ENCODE results near the gene EIF1B. TPM values are rescaled to one million over a fixed set of nuclear protein-coding genes. Genes with fewer than 3 reads are reported as not detected.

Gene EIF1B
- total RNA-seq, 1 donor from 2014 or later, result 261 TPM

DNA sequence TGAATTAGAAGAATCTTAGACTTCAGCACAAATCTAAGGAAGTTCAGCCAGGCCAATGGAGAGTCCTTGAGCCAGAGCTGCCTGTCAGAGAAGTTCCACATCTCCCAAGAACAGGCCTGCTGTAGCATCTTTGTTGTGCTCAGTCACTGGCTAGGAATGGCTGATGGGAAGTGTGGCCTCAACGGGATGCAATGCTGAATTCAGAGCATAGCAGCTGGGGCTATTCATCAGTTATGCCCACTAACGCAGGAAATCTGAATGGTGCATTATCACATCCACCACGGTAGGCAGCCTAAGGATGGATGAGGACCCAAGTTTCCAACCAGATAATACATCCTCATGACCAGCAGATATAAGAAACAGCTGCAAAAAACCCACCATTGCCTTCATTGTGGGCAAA is 3.2 kb upstream of the EIF1B start:
- no peak for DNase-seq (ENCODE audit: low spot score)
- intact Hi-C loops (cut with DNase I), result no loop called here

DNA sequence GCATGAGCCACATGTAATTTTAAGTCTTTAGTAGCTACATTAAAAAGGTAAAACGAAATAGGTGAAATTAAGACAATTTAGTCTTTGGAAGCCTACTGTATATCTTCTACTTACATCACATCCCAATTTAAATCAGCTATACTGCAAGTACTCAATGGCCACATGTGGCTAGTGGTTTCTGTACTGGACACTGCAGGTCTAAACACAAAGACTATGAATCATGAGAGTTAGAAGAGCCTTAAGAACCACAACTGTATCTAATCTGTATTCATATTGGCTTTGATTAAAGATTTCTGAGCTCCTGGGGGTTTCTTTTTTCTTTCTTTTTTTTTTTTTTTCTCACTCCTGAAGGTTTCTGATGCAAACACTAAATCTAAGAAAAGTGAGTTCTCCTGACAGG is 2.3 kb upstream of the EIF1B start:
- intact Hi-C loops (cut with DNase I), result no loop called here

DNA sequence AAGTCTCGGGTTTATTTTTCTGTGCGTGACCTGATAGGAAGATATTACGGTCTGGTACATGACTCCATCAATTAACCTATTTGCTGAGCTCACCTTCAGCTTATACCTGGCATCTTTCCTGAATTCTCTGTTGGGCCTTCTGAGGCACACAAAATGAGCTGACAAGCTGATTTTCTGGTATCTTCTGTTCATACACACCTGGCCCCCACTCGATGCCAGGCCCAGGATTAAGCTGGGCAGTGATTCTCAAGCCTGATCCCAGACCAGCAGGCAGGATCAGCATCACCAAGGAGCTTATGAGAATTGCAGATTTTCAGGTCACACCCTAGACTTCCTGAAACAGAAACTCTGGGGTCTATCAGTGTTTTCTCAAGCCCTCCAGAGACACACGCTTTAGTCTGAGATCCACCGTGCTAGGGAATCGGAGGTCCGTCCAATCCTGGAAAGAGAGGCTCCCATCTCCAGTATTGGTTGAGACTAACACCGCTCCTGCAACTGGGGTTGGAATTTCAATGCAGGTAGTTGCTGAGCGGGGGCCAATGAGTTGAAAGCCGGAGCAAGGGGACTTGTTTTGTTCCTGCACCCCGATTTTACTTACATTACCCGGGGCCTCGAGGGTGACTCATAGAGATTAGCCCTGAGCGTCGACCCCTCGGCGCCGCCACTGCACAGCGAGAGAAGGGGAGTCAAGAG is 636 bp upstream of the EIF1B start:
- DNase-seq (ENCODE audit: low spot score), result no peak
- intact Hi-C loops (cut with DNase I), result loop anchor here (2.0 kb wide), 2 partner anchors 18 to 60 kb away; no protein-coding TSS in a partner anchor

More for the DNA sequence above, 2.3 kb upstream of the EIF1B start:
- DNase-seq (ENCODE audit: low spot score), result no peak

DNA sequence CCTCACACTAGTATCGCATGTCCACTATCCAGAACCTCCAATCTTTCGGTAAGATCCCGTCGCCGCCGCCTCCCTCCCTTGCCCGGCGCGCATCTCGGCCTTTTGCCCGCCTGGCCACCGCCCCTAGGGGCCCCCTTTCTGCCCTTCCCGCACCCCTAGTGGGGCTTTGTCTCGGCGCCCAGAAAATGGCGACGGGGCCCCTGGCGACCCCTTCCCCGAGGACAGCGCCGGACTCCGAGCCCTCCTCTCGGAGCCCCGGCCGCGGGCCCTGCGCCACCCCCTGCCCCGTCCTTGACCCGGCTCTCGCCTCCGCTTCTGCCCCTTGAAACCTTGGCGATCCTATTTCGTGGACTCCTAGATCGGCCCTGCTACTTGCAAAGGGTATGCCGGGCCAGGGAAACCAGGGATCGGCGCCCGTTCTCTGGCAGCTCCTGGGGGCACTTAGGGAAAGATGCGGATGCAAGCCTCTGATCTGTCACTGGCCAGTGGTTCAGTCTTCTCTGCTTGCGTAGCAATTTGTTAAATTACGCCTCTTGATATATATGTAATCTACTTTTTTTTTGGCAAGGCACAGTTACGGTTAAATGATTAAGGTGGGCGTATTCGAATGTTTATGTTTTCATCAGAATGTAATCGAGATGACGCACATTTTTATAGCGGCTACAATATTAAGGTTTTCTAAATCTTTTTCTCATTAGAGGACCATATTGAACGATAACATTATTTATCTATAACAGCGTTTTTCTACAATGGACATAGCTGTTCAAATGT is 603 bp downstream of the EIF1B start:
- intact Hi-C loops (cut with DNase I), result loop anchor here (2.0 to 5.0 kb wide), 3 partner anchors 19 to 147 kb away; partner anchors contain the start of gene RPL14
- DNase-seq (ENCODE audit: low spot score), result no peak

DNA sequence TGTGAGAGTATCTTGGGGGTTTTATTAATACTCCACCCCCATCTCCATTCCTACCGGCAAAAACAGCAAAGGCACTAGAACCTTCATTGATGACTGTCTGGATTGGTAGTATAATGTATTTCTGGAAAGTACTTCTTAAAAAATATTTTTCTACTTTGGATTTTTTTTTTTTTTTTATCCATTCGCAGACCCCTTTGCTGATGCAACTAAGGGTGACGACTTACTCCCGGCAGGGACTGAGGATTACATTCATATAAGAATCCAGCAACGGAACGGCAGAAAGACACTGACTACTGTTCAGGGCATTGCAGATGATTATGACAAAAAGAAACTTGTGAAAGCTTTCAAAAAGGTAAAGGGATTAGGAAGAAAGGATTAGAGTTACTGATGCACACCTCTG is 1.2 kb downstream of the EIF1B start:
- intact Hi-C loops (cut with DNase I), result loop anchor here (5.0 kb wide), 1 partner anchor 147 kb away; the partner anchor contains the start of gene RPL14
- DNase-seq (ENCODE audit: low spot score), result no peak

DNA sequence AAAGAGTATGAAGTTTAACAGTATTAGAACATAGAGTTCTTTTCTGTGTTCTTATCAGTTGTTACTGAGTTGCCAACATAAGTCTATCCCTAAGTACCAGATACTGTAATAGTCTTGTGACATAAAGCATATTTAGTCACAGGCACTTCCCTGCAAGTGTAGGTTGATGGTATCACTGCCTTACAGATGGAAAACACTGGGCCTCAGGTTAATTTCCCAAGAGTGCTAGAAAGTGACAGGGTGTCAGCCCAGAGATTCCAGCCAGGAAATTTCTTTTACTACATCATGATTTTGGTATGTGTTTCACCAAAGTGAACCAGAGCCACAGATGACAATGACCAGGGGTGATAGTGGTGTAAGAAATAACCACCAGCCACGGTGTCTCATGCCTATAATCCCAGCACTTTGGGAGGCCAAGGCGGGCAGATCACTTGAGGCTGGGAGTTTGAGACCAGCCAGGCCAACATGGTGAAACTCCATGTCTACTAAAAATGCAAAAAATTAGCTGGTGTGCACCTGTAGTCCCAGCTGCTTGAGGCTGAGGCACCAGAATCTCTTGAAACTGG is 3.2 kb downstream of the EIF1B start:
- no peak for DNase-seq (ENCODE audit: low spot score)
- intact Hi-C loops (cut with DNase I), result loop anchor here (5.0 kb wide), 1 partner anchor 145 kb away; the partner anchor contains the start of gene RPL14

DNA sequence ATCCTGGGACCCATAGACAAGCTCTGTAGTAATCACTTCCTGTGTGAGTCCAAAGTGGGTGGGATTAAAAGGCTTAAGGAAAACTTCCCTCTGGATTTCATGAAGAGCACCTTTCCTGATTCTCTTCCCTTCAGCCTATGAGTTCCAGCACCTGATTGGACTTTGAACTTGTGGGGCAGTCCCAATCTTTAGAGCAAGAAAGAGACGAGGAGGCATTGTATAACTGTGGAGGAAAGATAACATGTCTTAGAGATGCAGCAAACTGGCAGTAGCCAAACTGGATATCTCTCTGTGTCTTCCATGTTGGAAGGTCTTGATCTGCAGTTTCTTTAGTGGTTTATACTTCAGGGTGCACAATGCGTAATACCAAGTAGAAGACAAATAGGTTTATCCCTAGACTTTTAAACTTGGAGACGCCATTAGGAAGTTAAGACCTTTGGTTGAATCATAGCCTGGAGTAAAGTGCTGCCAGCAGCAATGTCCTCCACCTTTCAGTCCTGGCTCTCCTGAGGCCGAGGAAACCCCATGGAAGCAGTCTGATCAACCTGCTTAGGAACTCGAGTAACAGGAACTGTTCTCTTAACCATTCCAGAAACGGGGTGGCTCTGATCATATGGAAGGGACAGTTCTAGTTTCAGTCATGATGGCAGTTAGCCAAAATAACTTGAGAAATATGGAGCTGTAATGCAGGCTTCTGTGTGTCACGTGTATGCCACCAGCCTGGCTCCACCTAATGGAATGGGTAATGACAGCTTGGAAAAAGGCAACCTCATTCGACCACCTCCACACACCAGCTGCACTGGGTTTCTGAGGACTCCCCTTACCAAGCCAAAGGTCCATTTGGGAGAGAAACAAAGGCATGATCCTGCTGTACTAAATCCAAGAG is 4.7 kb downstream of the EIF1B start:
- intact Hi-C loops (cut with DNase I), result loop anchor here (5.0 kb wide), 1 partner anchor 143 kb away; the partner anchor contains the start of gene RPL14
- no peak for DNase-seq (ENCODE audit: low spot score)

DNA sequence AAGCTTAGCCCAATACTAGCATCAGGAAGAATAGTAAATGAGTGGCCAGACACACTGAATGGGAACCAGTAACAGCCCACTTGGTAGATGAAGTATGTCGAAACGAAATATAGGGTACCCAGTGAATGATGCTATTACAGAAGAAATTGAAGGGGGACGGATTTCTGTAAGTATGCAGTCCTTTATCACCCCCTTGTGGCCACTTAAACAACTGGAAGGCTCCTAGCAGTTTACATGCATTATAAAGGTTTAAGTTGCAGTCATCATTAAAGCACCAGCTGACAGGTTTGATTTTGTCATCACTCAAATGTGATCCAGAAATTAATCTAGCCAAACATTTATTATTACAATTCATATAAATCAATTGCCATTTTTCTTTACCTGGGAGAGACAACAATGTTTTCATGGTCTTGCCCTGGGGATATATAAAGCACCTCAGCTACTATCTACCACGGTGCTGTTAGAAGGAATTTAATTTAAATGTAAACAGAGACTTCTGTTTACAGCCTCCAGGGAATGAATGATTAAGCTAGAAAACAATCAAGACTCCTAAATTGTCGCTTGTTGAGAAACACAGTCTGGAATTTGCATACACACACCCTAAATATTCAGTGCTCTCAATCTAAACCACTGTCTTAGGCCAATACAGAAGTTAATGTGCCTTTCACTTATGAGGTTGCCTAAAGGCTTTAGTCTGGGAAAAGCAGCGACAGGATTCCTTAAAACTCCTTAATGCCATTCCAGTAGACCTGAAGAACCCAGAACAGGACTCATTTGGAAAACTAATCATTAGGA is 7.8 kb downstream of the EIF1B start:
- intact Hi-C loops (cut with DNase I), result loop anchor here (1.0 kb wide), 1 partner anchor 126 kb away; no protein-coding TSS in a partner anchor
- no peak for DNase-seq (ENCODE audit: low spot score)

DNA sequence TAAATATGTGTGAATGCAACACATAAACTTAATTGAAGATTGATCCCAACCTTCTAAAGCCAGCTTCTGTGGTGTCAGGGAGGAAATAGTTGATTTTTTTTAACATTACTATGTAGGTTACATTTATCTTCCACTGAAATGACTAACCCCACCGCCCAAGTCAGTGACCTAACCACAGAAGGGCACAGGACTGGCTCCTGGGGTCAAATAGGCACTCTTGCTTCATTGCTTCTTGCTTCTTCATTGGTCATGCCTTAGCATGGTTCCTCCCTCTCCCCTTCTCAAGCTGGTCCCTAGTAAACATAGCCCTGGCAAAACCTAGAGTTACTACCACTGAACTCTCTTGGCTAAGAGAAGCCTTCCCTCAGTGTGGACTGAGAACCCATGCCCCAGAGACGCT is 12.3 kb downstream of the EIF1B start:
- intact Hi-C loops (cut with DNase I), result no loop called here
- no peak for DNase-seq (ENCODE audit: low spot score)

DNA sequence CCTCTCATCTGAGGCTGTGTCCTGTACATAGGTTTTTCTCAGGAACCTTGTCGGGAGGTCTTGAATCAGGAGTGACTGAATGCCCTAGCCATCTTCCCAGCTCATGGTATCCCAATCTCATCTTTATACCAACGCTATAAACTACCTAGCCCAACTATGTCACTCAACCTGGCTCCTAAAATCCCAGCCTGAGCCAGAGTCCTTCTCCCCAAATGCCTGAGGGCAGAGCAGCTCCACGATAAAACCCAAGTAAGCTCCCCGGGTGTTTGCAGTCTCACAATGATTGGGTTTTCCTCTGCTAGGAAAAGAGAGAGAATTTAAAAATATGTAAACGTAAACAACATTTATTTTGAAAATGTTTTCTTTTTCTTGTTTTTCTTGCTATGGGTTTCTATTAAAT is 14.4 kb downstream of the EIF1B start:
- DNase-seq (ENCODE audit: low spot score), result no peak
- intact Hi-C loops (cut with DNase I), result no loop called here

DNA sequence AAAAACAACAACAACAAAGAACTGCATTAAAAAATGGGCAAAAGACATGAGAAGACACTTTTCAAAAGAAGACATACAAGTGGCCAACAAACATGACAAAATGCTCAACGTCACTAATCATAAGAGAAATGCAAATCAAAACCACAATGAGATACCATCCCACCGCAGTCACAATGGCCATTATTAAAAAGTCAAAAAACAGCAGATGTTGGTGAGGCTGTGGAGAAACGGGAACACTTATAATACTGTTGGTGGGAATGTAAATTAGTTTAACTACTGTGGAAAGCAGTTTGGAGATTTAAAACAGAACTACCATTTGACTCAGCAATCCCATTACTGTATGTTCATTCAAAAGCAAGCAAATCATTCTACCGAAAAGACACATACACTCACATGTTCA is 15.1 kb downstream of the EIF1B start:
- intact Hi-C loops (cut with DNase I), result loop anchor here (5.0 kb wide), 2 partner anchors 258 to 1558 kb away; no protein-coding TSS in a partner anchor
- DNase-seq (ENCODE audit: low spot score), result no peak

DNA sequence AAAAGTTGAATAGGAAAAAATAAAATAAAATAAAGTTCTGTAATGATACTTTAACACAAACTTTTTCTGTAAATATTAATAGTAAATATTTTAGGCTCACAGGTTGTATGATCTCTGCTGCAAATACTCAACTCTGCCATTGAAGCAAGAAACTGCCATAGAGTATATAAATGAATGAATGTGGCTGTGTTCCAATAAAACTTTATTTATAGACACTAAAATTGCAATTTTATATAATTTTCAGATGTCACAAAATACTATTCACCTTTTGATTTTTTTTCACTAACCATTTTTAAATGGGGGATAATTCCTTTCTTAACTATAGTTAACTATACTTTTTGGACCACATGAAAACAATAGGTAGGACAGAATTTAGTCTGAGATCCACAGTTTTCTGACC is 16.0 kb downstream of the EIF1B start:
- intact Hi-C loops (cut with DNase I), result loop anchor here (5.0 kb wide), 2 partner anchors 257 to 1557 kb away; no protein-coding TSS in a partner anchor

DNA sequence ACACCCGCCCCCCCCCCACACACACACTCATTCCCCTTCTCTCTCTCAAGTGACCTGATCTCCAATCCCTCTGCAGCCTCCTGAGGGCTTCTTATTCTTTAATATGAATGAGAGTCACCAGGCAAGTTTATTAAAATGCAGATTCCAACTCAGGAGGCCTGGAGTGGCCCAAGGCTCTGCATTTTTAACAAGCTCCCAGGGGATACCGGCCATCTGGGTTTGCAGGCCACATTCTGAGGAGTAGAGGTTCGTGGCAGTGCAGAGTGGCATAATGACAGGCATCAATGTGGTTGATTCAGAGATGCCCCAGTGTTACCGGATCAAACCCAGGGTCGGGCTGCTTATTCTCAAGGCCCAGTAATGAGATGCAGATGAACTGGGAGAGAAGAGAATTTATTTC is 18.9 kb downstream of the EIF1B start:
- no peak for DNase-seq (ENCODE audit: low spot score)
- intact Hi-C loops (cut with DNase I), result loop anchor here (5.0 kb wide), 2 partner anchors 254 to 1554 kb away; no protein-coding TSS in a partner anchor

More for the DNA sequence above, 16.0 kb downstream of the EIF1B start:
- DNase-seq (ENCODE audit: low spot score), result no peak

DNA sequence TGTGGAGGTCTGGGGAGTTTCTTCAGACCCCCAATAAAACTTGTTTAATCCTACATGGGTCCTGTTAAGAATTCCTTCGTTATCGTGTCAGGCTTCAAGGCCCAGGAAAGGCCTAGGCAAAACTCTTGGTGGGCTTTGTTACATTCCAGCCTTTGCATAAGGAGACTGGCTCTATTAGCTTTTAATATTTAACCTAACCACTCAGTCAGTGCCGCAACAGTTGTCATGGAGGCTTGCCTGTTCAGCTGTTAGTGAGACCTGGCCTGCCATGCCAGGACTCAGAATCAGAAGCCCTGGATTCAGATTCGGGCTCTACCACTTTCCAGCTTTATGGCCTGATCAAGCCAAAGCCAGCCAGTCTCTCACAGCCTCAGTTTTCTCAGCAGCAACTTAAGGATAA is 19.6 kb downstream of the EIF1B start:
- no peak for DNase-seq (ENCODE audit: low spot score)
- intact Hi-C loops (cut with DNase I), result loop anchor here (5.0 kb wide), 2 partner anchors 253 to 1553 kb away; no protein-coding TSS in a partner anchor

DNA sequence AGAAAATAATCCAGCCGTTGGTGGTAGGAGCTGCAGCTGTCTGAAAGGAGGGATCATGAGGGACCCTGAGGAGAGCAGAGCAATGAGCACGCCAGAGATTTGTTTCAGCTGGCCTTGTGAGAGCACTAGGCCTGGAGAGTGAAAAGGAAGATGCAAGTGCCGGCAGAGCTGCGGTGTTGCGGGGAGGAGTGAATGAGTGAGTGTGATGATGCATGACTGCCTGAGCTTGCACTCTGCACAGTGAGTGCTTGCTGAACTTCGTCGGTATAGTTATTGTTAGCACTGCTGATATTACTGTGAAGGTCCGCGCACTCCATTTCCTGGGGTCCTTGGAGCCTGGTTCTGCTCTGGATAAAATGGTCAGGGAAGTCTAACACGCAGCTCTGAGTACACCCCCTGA is 23.2 kb downstream of the EIF1B start:
- no peak for DNase-seq (ENCODE audit: low spot score)
- intact Hi-C loops (cut with DNase I), result no loop called here

DNA sequence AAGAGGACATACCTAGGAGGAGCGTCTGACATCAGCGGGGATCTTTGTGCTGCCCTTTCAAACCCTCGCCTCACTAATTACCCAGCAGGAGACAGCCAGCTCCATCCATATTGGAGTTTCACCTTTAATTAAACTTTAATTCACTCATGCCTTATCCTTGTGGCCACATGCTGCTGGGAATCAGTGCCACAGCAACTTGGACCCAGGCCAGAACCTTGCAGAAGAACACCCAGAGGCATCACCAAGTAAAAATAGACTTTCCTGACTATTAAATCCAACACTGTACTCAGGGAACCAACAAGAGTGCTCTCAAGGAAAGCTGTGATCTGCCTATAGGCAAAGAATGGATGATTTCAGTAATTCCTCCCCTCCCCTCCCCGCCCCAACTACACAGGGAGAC is 23.9 kb downstream of the EIF1B start:
- intact Hi-C loops (cut with DNase I), result no loop called here
- DNase-seq (ENCODE audit: low spot score), result no peak

DNA sequence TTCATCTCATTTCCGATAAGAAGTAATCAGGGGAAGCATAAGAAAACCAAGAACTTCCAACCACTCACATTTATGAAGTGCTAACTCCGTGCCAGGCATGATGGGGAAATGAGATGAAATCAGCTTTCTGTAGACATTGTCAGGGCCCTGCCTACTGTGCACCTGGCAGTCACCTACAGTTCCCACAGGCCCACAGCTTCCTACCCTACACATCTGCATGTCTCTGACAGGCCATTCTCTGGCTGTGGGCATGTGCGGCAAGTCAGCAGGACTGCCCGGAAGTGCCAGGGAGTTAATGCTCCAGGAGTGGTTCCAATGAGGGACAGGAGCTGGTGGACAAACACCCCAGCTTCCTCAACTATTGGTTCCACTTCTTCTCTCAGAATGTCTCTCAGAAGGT is 24.3 kb downstream of the EIF1B start:
- intact Hi-C loops (cut with DNase I), result no loop called here
- no peak for DNase-seq (ENCODE audit: low spot score)

DNA sequence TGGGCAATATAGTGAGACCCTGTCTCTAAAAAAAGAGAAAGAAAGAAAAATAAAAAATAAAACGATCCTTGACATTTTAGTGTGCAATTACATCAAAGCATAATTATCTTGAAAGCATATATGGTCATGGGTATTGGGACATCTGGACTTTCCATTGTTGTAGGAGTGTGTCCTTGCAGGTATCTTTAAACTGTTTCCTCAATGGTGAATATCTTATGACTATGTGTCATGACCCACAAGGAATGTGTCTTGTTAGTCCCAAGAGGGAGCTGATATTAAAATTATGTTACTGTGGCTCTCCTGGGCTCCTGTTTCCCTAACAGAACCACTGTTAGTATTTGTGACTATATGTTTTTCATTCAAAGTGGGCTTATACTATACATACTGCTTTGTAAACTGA is 26.6 kb downstream of the EIF1B start:
- DNase-seq (ENCODE audit: low spot score), result no peak
- intact Hi-C loops (cut with DNase I), result loop anchor here (5.0 kb wide), 1 partner anchor 1541 kb away; no protein-coding TSS in a partner anchor

Measured in cardiac septum (tissue), 1 donor.